LNCaP clone FGC (cell line): ENCODE results near the gene KLF7.

Experiments used
- DNase-seq: peaks from one replicate; pipeline ENCODE4 v3.0.0-alpha.2; 2011; ENCODE audit warnings: low read depth
- H3K4me3 ChIP-seq: 2 replicates; pipeline ENCODE4 v1.5.1; 2011; ENCODE audit warnings: mild to moderate bottlenecking, low read depth, low read length, control low read depth
- TF ChIP-seq, protein P1 (sequence below): IDR thresholded peaks from 2 replicates; pipeline ENCODE4 v1.5.1; 2012; ENCODE audit warnings: mild to moderate bottlenecking; ENCODE audit not compliant: control insufficient read depth, insufficient read depth; ENCODE audit errors: extremely low read depth

KLF7 gene

DNA sequence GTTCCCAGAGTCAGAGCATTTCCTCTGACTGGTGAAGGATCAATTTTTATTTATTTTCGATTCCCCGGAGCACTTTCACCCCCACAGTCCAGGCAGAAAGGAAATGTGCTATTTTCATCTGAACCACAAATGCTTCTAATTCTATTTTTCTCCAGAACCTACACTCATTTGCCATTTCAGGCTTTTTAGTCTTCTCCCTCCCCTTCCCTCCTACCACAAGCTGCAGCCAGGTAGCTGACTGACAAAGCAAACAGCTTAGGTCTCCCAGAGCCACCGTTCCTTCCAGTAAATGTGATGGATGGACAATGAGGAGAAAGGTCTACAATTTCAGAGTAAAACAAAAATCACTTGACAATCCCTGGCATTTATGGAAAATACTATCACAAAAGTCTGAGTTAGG, 76.9 kb downstream of the KLF7 start:
- TF ChIP-seq, protein P1, sequence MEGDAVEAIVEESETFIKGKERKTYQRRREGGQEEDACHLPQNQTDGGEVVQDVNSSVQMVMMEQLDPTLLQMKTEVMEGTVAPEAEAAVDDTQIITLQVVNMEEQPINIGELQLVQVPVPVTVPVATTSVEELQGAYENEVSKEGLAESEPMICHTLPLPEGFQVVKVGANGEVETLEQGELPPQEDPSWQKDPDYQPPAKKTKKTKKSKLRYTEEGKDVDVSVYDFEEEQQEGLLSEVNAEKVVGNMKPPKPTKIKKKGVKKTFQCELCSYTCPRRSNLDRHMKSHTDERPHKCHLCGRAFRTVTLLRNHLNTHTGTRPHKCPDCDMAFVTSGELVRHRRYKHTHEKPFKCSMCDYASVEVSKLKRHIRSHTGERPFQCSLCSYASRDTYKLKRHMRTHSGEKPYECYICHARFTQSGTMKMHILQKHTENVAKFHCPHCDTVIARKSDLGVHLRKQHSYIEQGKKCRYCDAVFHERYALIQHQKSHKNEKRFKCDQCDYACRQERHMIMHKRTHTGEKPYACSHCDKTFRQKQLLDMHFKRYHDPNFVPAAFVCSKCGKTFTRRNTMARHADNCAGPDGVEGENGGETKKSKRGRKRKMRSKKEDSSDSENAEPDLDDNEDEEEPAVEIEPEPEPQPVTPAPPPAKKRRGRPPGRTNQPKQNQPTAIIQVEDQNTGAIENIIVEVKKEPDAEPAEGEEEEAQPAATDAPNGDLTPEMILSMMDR: no peak
- no peak overlapping the region for H3K4me3 ChIP-seq
- DNase-seq: no peak

DNA sequence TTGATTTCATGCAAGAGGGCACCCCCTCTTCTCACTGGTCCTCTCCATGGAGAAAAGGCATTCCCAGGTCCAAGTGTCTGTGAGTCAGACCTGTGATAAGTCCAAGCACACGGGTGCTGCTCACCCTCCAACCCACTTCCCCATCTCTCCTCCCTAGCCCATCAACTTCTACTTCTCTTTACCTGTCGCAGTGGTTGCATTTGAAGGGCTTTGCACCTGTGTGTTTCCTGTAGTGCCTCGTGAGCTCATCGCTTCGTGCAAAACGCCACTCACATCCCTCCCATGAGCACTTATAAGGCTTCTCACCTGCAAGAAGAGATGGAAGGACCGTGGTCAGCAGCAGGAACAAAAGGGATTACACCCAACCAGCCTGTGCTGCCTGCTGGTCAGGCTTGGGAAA, 77.5 kb downstream of the KLF7 start:
- H3K4me3 ChIP-seq: no peak overlapping the region
- DNase-seq: no peak
- TF ChIP-seq, protein P1: no peak

DNA sequence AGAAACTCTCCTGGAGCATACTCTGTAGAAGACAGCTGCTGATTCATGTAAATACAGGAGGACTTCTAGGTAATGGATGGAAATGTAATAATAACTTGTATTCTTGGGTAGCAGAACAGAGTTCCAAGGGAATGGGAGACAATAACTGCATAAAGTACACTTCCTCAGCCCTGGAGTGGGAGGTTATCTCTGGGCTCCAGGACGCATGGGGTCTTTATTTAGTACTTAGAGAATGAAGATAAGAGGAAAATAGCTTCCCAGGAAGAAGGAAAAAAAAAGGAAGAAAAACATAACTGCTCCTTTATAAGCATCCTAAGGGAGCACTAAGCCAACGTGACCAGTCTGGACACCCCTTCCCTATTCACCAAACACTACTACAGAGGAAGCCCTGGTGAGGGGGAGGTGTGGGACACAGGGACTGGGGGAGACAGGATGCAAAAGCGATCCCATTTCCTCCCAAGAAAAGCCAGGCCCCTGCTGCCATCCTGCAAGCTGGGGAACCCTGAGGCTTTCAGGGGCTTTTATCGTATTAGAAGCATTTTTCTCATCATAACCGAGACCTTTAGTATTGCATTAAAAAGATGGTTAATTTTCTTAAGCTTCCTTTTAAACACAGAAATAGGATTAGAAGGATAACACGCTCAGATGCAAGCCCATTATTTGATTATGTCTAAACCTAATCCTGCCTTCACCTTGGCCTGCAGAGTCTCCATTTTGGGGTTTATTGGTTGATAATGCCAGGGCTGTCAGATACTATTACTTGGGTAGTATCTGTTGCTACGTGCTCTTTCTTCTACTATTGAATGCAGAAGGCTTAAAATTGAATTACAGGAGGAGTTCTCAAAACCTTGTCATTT, 78.5 kb downstream of the KLF7 start:
- TF ChIP-seq, protein P1: no peak

DNA sequence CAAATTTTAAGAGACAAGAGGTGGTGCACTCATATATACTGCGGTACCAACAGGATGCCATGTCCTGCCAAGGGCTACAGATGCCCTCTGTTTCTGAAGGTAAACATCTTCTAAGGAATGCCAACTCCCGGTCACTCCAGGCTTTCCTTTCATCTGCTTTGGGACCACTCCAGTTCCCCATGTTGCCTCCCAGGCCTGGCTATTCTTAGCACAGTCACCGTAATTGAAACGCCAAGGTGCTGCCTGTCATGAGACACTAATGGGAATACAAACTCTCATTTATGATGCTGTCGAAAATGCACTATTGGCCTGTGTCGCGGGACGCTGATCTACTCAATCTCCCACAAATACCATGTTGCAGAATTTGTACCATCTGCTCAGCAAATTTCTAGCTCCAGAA, 79.6 kb downstream of the KLF7 start:
- H3K4me3 ChIP-seq: no peak overlapping the region
- no peak for DNase-seq
- TF ChIP-seq, protein P1: no peak

More for the DNA sequence above, 78.5 kb downstream of the KLF7 start:
- no peak for DNase-seq
- H3K4me3 ChIP-seq: no peak overlapping the region

DNA sequence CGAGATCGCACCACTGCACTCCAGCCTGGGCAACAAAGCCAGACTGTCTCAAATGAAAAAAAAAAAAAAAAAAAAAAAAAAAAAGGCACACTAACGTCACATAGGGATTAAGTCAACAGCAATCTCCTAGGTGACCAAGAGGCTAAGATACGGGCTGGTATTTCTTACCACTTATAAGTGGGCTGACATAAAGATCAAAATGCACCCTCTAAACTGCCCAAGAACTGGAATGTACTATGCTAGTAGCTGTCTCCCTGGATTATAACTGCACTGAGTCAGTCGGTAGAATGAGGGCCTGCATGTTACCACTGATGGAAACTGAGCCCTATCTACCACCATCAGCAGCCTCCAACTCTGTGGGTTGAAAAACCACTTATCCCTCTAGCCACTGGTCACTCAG, 80.6 kb downstream of the KLF7 start:
- no peak overlapping the region for H3K4me3 ChIP-seq
- TF ChIP-seq, protein P1: no peak
- DNase-seq: no peak

DNA sequence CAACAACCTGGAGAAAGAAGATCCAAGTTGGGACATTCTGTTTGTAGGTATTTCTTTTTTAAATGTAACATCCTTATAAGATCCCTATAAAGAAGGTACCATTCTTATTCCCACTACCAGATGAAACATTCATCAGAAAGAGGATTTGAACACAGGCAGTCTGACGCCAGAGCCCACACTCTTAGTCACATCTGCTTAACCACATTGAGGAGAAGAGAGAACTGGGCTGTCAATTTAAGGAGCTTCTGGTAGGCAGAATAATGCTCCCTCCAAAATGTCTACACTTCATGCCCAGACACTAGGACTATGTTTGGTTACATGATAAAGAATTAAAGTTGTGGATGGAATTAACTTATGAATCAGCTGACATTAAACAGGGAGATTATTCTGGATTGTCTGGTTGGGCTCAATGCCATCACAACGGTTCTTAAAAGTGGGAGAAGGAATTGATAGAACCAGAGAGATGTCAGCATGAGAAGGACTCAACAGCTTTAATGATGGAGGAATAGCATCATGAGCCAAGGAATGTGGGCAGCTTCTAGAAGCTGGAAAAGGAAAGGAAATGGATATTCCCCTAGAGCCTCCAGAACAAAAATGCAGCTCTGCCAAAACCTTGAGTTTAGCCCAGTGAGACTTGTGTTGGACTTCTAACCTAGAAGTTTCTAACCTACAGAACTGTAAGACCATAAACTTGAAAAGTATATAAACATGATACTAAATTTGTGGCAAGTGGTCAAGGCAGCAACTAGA, 82.2 kb downstream of the KLF7 start:
- TF ChIP-seq, protein P1: no peak
- H3K4me3 ChIP-seq: no peak overlapping the region
- no peak for DNase-seq

DNA sequence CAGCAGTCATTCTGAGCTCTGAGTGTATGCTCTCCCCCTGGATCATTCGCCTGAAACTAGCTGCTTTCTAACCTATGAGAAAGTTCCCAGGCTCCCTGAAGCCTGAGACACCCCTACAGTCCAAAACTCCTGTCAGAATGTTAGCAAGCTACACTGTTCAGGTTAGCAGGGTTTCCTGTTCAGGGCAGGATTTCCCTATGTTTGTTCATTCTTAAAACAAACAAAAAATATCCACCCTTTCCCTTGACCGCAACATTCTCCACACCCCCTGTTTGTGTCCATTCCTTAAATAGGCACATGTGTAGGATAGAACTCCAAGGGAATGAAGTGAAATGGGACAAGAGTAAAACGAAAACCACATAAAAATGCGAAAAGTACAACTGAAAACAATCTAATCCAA, 83.1 kb downstream of the KLF7 start:
- H3K4me3 ChIP-seq: no peak overlapping the region
- TF ChIP-seq, protein P1: no peak
- no peak for DNase-seq
